Lower leg skin (tissue), 4 donors: Measurements from ENCODE around the gene LCN9. TPM values are rescaled to one million over a fixed set of nuclear protein-coding genes. Genes with fewer than 3 reads are reported as not detected.

Source experiments
- DNase-seq, 2 donors: peaks; one replicate each; pipeline ENCODE4 v3.0.0-alpha.2; 2019; ENCODE audit warnings: low spot score in 2 of 2
- H3K4me3 ChIP-seq: fragments of 200-600 bp; sonication (generic); 2 replicates; pipeline ENCODE4 v1.5.1; 2017; ENCODE audit warnings: mild to moderate bottlenecking, low read depth; ENCODE audit not compliant: poor library complexity, severe bottlenecking
- POLR2A ChIP-seq, 2 donors: fragments of 450-650 bp; IDR thresholded peaks; one replicate each; pipeline ENCODE4 v1.6.1; 2016 to 2017; ENCODE audit warnings: antibody characterized with exemption in 2 of 2, mild to moderate bottlenecking in 1 of 2, moderate library complexity in 1 of 2
- WGBS, 2 donors: methylation state at CpG; one replicate each; pipeline ENCODE4 v1.1.5; 2018; 5-methylcytosine and 5-hydroxymethylcytosine counted together
- intact Hi-C: fragments of 100-400 bp; cut with DNase I; formaldehyde crosslinking; loops from one replicate; pipeline ENCODE4 v1.15.0; 2023; ENCODE audit warnings: low total_unique reads
- total RNA-seq, 4 donors: library from RNA; depleted of rRNA; stranded (reverse); fragments of >200 nt; gene quantifications; one replicate each; pipeline ENCODE4 v1.1.0, GENCODE V29; 2016
- TF ChIP-seq, protein P1 (sequence below), 3 donors: fragments of 450-650 bp; IDR thresholded peaks; one replicate each; pipeline ENCODE4 v1.5.1; 2016; ENCODE audit warnings: antibody characterized with exemption in 3 of 3, mild to moderate bottlenecking in 3 of 3, moderate library complexity in 2 of 3

The LCN9 gene
- total RNA-seq, 4 donors from 2014 or later: not detected

DNA sequence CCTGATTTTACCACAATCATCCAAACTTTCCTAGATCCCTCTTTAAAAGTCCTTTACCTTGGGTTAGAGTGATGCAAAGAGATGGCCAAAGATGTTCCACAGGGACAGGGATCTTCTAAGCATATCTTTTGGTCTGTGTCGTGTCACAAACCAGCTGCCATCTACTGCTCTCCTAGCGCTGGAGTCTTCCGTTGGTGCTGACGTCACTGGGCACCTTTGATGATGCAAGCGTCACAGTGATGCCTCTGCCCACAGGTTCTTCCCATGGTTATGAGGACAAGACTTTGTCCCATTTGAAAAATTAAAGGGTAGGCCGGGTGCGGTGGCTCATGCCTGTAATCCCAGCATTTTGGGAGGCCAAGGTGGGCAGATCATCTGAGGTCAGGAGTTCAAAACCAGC is 22.1 kb upstream of the LCN9 start:
- DNase-seq: peak in 1 of 2 donors; percentile 36
- TF ChIP-seq POLR2A (IDR thresholded peaks at IDR 0.05): no peak
- TF ChIP-seq, protein P1, sequence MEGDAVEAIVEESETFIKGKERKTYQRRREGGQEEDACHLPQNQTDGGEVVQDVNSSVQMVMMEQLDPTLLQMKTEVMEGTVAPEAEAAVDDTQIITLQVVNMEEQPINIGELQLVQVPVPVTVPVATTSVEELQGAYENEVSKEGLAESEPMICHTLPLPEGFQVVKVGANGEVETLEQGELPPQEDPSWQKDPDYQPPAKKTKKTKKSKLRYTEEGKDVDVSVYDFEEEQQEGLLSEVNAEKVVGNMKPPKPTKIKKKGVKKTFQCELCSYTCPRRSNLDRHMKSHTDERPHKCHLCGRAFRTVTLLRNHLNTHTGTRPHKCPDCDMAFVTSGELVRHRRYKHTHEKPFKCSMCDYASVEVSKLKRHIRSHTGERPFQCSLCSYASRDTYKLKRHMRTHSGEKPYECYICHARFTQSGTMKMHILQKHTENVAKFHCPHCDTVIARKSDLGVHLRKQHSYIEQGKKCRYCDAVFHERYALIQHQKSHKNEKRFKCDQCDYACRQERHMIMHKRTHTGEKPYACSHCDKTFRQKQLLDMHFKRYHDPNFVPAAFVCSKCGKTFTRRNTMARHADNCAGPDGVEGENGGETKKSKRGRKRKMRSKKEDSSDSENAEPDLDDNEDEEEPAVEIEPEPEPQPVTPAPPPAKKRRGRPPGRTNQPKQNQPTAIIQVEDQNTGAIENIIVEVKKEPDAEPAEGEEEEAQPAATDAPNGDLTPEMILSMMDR (IDR thresholded peaks at IDR 0.05): no peak
- H3K4me3 ChIP-seq: no peak overlapping the region
- intact Hi-C loops: no loop called here
- WGBS, 2 donors: 77 to 94% methylated on average over 7 of the region's 7 CpGs

DNA sequence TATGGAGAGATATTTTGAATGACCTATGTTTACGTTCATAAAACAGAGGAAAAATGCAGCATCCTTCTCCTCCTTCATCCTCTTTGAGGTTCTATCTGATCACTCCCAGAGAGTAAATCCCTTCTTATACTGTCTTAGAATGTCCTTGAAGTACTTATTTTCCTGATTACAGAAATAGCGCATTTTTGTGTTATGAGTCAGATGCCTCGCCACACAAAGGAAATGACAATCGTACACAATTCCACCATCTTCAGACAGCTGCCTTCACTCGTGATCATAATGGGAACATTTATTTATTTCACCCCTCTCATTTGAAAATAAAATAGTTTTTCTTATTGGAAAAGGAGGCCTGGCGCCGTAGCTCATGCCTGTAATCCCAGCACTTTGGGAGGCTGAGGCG is 21.4 kb upstream of the LCN9 start:
- 66 to 74% methylated on average over 8 of the region's 8 CpGs for WGBS, 2 donors
- TF ChIP-seq, protein P1 (IDR thresholded peaks at IDR 0.05): no peak
- TF ChIP-seq POLR2A (IDR thresholded peaks at IDR 0.05): no peak
- intact Hi-C loops: no loop called here
- H3K4me3 ChIP-seq: no peak overlapping the region
- DNase-seq: peak in 1 of 2 donors; percentile 15

DNA sequence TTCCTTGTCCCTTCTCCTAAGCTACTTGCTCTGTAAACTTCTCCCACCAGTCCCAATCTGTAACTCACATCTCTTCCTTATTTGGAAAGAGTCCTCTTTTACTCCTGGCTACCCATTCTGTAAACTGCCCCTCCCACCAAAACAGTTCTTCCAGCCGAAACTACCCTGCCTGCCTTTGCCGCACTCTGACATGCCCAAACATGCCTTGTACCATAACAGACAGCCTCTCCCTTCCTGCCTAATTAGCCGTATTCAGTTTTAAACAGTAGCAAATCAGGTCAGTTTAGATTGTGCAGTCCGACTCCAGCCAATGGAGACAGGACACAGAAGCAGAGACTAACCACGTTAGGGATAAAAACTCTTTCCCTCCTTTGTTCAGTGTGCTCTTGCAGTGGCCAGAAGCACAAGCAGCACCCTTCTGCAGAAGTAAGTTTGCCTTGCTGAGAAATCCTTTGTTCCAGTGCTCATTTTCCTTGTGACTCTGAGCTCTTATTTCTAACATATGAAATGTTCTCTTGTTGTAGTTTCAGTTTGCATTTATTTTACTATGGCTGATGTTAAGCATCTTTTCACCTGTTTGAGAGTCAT is 18.4 kb upstream of the LCN9 start:
- WGBS, 2 donors: 63 to 72% methylated on average over 5 of the region's 5 CpGs
- TF ChIP-seq, protein P1 (IDR thresholded peaks at IDR 0.05): no peak
- TF ChIP-seq POLR2A (IDR thresholded peaks at IDR 0.05): no peak
- intact Hi-C loops: no loop called here
- H3K4me3 ChIP-seq: no peak overlapping the region
- peak in 1 of 2 donors; percentile 6 for DNase-seq

DNA sequence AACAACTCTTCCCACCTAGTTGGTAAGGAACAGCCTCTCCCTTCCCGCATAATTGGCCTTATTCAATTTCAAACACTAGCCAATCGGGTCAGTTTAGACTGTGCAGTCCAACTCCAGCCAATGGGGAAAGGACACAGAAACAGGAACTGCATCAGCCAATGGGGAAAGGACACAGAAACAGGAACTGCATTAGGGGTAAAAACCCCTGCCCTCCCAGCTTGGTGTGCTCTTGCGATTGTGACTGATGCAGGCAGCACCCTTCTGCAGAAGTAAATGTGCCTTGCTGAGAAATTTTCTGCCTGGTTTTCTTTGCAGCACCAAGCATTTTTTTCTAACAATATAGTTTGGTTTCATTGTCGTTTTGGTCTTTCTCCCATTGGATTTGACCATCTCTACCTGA is 15.2 kb upstream of the LCN9 start:
- WGBS, 2 donors: 88 to 90% methylated on average over 4 of the region's 4 CpGs
- peak in 1 of 2 donors; percentile 14 for DNase-seq
- no peak for TF ChIP-seq POLR2A (IDR thresholded peaks at IDR 0.05)
- TF ChIP-seq, protein P1 (IDR thresholded peaks at IDR 0.05): no peak

DNA sequence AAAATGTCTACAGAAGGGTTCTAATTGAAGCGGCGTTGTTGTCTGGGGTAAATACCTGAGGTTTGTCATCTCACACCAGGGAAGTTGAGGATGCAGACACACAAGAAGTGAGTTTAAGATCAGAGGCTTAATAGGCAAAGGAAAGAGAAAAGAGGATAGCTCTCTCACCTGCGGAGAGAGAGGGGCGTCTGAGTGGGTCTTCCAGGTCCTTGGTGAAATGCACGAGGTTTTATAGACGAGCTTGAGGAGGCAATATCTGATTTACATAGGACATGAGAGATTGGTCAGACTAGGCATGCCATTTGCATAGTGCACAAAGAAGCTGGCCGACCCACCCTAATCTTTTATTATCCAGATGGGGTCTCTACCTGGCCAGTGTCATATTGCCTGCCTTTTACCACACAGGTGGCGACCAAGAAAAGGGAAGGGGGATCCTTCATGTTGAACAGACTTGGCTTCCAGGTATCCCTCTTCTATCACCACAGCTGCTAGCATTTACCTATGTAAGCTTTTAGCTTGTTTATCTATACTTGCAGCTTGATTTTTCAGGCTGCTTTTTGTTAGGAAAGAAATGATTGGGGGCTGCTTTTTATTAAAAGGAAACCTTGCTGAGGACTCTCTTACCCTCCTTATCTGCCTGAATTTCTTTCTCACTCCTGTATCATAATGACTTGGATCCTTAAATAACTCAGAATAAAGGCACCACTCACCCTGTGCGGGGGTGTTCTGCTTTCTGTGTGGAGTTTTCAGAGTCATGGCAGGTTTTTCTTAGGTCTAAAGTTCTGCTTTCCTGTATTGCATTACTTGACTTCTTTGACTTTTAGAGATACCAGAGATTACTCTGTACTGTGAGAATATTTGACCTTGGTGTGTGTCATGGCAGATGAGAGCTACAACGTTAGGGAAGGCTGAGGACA is 14.4 kb upstream of the LCN9 start:
- peak in 1 of 2 donors; percentile 10 for DNase-seq
- intact Hi-C loops: no loop called here
- TF ChIP-seq, protein P1 (IDR thresholded peaks at IDR 0.05): no peak
- TF ChIP-seq POLR2A (IDR thresholded peaks at IDR 0.05): no peak
- H3K4me3 ChIP-seq: no peak overlapping the region
- 78 to 80% methylated on average over 10 of the region's 10 CpGs for WGBS, 2 donors

More for the DNA sequence above, 15.2 kb upstream of the LCN9 start:
- no peak overlapping the region for H3K4me3 ChIP-seq
- intact Hi-C loops: no loop called here
